Uterus (tissue), 2 donors: ENCODE data around the gene PTPN6.

Experiments
- CTCF ChIP-seq, 4 experiments: fragments of 200-600 bp in 2 of 4; fragments of 450-650 bp in 2 of 4; sonication (generic) in 2 of 4; IDR thresholded peaks; one replicate each; pipeline ENCODE4 v1.5.1; 2016 to 2019; ENCODE audit warnings: antibody characterized with exemption in 4 of 4, mild to moderate bottlenecking in 2 of 4, moderate library complexity in 1 of 4
- POLR2A ChIP-seq, 2 donors: fragments of 450-650 bp; IDR thresholded peaks; one replicate each; pipeline ENCODE4 v1.6.1; 2016; ENCODE audit warnings: antibody characterized with exemption in 2 of 2, mild to moderate bottlenecking in 1 of 2, moderate library complexity in 1 of 2

DNA sequence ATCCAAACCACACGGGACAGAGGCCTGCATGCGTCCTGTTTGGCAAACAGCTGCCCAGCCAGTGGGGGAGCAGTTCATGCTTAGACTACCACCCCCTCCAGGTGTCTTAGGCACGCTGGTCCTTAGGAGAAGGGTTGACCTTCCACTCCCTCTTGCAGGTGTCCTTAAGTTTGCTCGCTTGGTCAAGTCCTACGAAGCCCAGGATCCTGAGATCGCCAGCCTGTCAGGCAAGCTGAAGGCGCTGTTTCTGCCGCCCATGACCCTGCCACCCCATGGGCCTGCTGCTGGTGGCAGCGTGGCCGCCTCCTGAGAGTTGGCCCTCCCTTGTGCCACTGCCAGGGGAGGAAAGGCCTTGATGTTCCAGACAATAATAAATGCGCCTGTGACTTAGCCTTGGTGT lies 5.5 kb upstream of the PTPN6 start:
- no peak for TF ChIP-seq CTCF (IDR thresholded peaks at IDR 0.05)
- no peak for TF ChIP-seq POLR2A (IDR thresholded peaks at IDR 0.05)
